Mucosa of descending colon (tissue), 3 donors: ENCODE results near the gene CXCL5. TPM values are rescaled to one million over a fixed set of nuclear protein-coding genes. Genes with fewer than 3 reads are reported as not detected.
A peak's percentile ranks its signal among the peaks of the same experiment; 100 is the strongest.
"Not testable (repeated sequence)": the region's sequence is repeated elsewhere in the genome, so short reads cannot be mapped to it uniquely, and the experiment has no call there.

Source experiments
- ATAC-seq: fragments of 200-7000 bp; cut with Tn5 transposase; one replicate; pipeline ENCODE4 v1.9.1; 2020; ENCODE audit warnings: mild to moderate bottlenecking, moderate library complexity
- DNase-seq, 3 donors: peaks; one replicate each; pipeline ENCODE4 v3.0.0-alpha.2; 2020
- H3K36me3 ChIP-seq: fragments of 200-600 bp; one replicate; pipeline ENCODE4 v1.8.0; 2021; ENCODE audit warnings: low read depth, mild to moderate bottlenecking
- H3K4me1 ChIP-seq: fragments of 200-600 bp; one replicate; pipeline ENCODE4 v1.8.0; 2021; ENCODE audit warnings: low read depth, mild to moderate bottlenecking
- H3K4me3 ChIP-seq: fragments of 200-600 bp; one replicate; pipeline ENCODE4 v1.8.0; 2021; ENCODE audit warnings: mild to moderate bottlenecking
- H3K9me3 ChIP-seq: fragments of 200-600 bp; one replicate; pipeline ENCODE4 v1.8.0; 2021; ENCODE audit warnings: mild to moderate bottlenecking
- intact Hi-C, 2 donors: fragments of 100-400 bp; cut with DNase I in 1 of 2; cut with micrococcal nuclease in 1 of 2; formaldehyde crosslinking; loops; one replicate each; pipeline versions ENCODE4 v1.11.0 to v1.11.1; 2022; cut with DNase I, micrococcal nuclease
- total RNA-seq, 3 donors: library from RNA; stranded (reverse); fragmentation: NEBNext Ultra II Directional in 2 of 3; extraction: Animal tissue kit (Norgen Biotek cat#: 25700) in 2 of 3; gene quantifications; one replicate each; pipeline versions ENCODE4 v1.2.1 to v1.2.4, GENCODE V29; 2021 to 2023
- TF ChIP-seq, protein P1 (sequence below): fragments of 200-600 bp; IDR thresholded peaks from one replicate; pipeline ENCODE4 v1.8.0; 2022; ENCODE audit warnings: antibody characterized with exemption, mild to moderate bottlenecking
- donor health status: DM: no; HTN: no; CAD: no; lungs with moderate emphysema.
- donor health status: DM: no; HTN: no; CAD: no.
- donor health status: DM: no; HTN: yes; CAD: no.

The CXCL5 gene
- total RNA-seq, 3 donors from 2014 or later = 0.14 TPM; not detected in 2

DNA sequence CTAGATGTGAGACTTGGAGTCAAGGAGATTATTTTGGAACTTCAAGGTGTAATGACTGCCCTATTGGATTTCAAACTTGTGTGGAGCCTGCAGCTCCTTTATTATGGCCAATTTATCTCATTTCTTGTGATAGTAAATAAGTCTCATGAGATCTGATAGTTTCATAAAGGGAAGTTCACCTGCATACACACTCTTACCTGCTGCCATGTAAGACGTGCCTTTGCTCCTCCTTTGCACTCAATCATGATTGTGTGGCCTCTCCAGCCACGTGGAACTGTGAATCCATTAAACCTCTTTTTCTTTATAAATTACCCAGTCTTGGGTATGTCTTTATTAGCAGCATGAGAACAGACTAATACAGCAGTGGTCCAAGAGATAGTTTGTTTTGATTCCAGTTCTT, 35.8 kb downstream of the CXCL5 start:
- no peak overlapping the region for H3K4me3 ChIP-seq
- ATAC-seq (no peak), DNase-seq (no peak)
- TF ChIP-seq, protein P1, sequence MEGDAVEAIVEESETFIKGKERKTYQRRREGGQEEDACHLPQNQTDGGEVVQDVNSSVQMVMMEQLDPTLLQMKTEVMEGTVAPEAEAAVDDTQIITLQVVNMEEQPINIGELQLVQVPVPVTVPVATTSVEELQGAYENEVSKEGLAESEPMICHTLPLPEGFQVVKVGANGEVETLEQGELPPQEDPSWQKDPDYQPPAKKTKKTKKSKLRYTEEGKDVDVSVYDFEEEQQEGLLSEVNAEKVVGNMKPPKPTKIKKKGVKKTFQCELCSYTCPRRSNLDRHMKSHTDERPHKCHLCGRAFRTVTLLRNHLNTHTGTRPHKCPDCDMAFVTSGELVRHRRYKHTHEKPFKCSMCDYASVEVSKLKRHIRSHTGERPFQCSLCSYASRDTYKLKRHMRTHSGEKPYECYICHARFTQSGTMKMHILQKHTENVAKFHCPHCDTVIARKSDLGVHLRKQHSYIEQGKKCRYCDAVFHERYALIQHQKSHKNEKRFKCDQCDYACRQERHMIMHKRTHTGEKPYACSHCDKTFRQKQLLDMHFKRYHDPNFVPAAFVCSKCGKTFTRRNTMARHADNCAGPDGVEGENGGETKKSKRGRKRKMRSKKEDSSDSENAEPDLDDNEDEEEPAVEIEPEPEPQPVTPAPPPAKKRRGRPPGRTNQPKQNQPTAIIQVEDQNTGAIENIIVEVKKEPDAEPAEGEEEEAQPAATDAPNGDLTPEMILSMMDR = no peak
- no peaks in the 10 kb centered on the region for H3K36me3 ChIP-seq
- H3K4me1 ChIP-seq = no peaks in the 10 kb centered on the region
- peaks cover 10% of the 10 kb centered on the region for H3K9me3 ChIP-seq
- intact Hi-C loops = no loop called here

DNA sequence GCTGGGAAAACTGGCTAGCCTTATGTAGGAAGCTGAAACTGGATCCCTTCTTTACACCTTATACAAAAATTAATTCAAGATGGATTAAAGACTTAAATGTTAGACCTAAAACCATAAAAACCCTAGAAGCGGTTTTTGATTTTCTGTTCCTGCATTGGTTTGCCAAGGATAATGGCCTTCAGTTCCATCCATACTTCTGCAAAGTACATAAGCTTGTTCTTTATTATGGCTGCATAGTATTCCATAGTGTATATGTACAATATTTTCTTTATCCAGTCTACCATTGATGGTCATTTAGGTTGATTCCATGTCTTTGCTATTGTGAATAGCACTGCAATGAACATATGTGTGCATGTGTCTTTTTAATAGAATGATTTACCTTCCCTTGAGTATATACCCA, 39.4 kb downstream of the CXCL5 start:
- peaks cover 10% of the 10 kb centered on the region for H3K9me3 ChIP-seq
- intact Hi-C loops, DNase-seq, H3K4me1 ChIP-seq, ATAC-seq, H3K36me3 ChIP-seq, H3K4me3 ChIP-seq: not testable (repeated sequence)

DNA sequence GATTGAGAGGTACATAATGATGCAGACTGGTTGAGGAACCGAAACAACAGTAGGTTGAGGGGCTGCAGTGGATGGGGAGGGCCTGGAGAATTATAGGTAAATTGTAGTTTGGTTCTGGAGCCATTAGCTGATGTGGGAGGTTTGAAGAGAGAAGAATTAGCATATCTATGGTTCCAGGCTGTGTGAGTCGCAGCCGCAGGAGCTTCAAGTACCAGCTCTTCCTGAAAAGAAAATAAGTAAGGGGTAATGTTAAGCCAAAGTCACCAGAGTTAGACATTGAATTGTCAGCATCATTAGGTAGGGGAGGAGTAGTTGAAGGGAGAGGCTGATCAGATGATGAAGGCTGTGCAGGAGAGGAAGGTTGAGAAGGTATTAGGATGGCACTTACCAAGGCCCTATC, 46.1 kb downstream of the CXCL5 start:
- H3K4me3 ChIP-seq = no peak overlapping the region
- intact Hi-C loops = no loop called here
- TF ChIP-seq, protein P1 = no peak
- DNase-seq (no peak), ATAC-seq (no peak)
- H3K9me3 ChIP-seq = no peaks in the 10 kb centered on the region
- no peaks in the 10 kb centered on the region for H3K4me1 ChIP-seq
- H3K36me3 ChIP-seq = no peaks in the 10 kb centered on the region

DNA sequence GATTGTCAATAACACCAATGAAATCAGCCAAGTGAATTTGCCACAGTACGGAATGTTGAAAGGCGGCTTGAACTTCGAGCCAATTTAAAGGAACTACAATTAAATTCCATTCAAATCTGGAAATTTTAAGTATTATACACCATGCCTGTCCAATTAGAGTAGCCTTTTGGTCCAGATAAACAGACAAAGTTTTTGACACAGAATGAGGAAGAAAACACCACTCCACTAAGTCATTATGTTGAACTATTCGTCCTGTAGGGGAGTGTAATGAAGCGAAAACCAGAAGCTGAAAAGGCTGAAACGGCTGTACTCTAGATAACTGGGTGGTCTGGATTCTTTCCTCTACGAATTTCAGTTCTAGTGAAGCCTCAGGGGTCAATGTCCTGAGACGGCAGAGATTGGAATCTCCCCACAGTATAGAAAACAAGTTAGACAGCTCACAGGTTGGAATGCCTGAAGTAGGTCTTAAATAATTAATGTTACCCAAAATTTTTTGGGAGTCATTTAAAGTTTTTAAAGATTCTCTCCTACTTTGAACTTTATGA, 48.0 kb downstream of the CXCL5 start:
- H3K4me1 ChIP-seq, DNase-seq, H3K36me3 ChIP-seq, H3K4me3 ChIP-seq, ATAC-seq, intact Hi-C loops, H3K9me3 ChIP-seq: not testable (repeated sequence)

DNA sequence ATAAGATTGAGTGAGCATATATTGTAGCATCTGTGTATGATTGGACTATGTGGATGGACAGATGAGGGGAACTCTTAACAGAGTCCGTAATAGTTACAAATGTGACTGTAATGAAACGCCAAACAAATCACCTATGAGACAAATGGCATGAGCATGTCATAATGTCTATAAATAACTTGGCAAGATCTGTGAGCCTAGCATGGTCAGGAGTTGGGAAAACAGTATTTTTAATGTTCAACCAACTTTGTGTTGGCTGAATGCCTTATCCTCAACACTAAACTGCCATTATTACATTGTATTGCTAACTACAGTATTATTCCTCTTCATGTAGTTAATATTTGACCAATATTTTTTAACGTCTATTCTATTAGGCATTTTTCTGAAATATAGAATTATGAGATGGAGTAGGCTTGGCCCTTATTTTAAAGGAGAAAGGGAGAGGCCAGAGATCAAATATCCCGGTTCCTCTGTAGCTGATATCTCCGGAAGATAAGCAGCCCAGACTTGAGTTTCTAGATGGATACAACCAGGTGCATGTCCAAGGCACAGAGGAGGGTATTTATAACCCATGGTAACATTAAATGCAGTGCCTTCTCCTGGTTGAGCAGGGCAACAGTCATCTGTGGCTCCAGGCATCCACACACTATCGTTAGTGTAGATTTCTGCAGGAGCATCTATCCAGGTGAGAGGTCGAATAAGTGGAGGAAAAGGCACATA, 49.3 kb downstream of the CXCL5 start:
- DNase-seq = no peak
- Histone ChIP-seq H3K36me3 (no peaks in the 10 kb centered on the region), H3K4me3 (no peak overlapping the region), H3K9me3 (no peaks in the 10 kb centered on the region), H3K4me1 (no peaks in the 10 kb centered on the region)
- intact Hi-C loops = no loop called here
- TF ChIP-seq, protein P1 = no peak
- peak; percentile 41 for ATAC-seq

DNA sequence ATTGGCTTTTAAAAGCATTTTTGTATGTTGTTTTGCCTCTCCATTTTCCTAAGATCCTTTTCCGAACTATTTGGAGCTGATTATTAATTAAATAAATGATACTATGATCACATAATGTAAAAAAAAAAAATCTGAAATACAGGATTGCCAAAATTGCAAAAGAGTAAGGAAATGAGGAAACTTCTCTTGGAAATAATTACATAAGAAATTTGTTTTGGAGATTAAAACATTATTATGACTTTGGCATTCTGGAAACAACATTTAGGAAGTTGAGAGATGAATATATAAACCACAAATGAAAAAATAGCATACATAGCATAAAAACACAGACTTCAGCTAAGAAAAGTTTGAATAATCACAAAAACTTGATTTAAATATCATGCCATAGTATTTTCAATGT, 50.2 kb downstream of the CXCL5 start:
- DNase-seq (no peak), ATAC-seq (no peak)
- intact Hi-C loops = no loop called here
- TF ChIP-seq, protein P1 = no peak
- H3K4me3 ChIP-seq = no peak overlapping the region
- no peaks in the 10 kb centered on the region for H3K4me1 ChIP-seq
- no peaks in the 10 kb centered on the region for H3K36me3 ChIP-seq
- H3K9me3 ChIP-seq = no peaks in the 10 kb centered on the region
